ENCODE data around the gene FAM20C. TPM values are rescaled to one million over a fixed set of nuclear protein-coding genes. Genes with fewer than 3 reads are reported as not detected.

Gene FAM20C
- total RNA-seq, 4 donors from 2014 or later, result 41.9 to 87.5 (median 73.6) TPM

DNA sequence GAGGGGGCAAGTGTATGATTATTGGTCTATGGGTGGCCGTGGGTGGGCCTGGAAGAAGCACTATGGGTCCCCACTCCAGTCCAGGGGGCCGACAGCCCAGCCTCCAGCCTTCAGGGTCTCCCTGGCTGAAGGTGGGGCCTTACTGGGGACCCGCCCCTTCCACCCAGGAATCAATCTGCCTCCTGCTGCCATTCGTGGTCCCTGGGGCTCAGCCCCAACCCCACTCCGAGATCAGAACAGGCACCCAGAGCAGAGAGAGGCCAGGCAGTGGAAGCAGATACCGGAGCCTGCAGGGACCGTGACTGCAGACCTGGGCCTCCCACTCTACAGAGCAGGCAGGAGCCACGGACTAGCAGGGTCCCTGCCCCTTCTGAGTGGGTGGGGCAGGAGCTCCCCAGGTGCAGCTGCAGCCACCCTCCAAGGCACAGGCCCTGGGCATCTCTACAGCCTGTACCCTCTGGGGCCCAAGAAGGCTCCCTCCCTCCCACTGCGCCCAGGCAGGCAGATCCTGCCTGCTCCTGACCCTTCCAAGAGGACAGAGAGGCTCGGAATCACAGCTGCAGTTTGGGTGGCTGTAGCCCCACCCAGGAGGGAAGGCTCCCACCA is 84.0 kb downstream of the FAM20C start:
- no peak overlapping the region for H3K4me3 ChIP-seq
- H3K27me3 ChIP-seq, result peaks cover 40% of the 10 kb centered on the region
- ATAC-seq, result no peak
- peaks cover 0 to 20% (median 0%) of the 10 kb centered on the region in 3 donors for H3K9me3 ChIP-seq
- H3K27ac ChIP-seq, result no peak overlapping the region
- TF ChIP-seq POLR2AphosphoS5 (IDR thresholded peaks at IDR 0.05), result no peak
- TF ChIP-seq, protein P1, sequence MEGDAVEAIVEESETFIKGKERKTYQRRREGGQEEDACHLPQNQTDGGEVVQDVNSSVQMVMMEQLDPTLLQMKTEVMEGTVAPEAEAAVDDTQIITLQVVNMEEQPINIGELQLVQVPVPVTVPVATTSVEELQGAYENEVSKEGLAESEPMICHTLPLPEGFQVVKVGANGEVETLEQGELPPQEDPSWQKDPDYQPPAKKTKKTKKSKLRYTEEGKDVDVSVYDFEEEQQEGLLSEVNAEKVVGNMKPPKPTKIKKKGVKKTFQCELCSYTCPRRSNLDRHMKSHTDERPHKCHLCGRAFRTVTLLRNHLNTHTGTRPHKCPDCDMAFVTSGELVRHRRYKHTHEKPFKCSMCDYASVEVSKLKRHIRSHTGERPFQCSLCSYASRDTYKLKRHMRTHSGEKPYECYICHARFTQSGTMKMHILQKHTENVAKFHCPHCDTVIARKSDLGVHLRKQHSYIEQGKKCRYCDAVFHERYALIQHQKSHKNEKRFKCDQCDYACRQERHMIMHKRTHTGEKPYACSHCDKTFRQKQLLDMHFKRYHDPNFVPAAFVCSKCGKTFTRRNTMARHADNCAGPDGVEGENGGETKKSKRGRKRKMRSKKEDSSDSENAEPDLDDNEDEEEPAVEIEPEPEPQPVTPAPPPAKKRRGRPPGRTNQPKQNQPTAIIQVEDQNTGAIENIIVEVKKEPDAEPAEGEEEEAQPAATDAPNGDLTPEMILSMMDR (IDR thresholded peaks at IDR 0.05), result no peak
- TF ChIP-seq POLR2A (IDR thresholded peaks at IDR 0.05), result no peak
- no peak for TF ChIP-seq EP300 (IDR thresholded peaks at IDR 0.05)
- no peaks in the 10 kb centered on the region for H3K4me1 ChIP-seq
- 92% methylated on average over 4 of the region's 10 CpGs; no CpG with 5 or more reads in 1 of the 2 donors for WGBS, 2 donors (ENCODE audit: low coverage in 1 of 2)
- H3K36me3 ChIP-seq, result no peaks in the 10 kb centered on the region

DNA sequence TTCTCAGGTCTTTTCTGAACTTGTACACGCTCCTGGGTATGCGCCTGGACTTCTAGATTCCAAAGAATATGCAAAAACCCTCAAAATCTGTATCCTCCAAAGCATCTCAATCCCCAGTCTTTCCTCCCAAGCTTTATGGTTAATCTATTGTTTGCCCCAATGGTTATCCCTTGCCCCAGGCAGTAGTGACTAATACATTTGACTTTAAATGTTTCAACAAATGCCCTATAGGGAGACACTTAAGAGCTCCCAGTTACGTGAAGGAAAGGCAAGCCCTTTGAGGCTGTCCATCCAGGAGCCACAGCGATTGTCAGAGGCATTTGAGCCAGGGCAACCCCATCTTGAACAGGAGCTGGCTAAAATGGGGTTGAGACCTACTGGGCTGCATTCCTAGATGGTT is 84.9 kb downstream of the FAM20C start:
- no peak overlapping the region for H3K4me3 ChIP-seq
- 81% methylated on average over 3 of the region's 4 CpGs; no CpG with 5 or more reads in 1 of the 2 donors for WGBS, 2 donors (ENCODE audit: low coverage in 1 of 2)
- TF ChIP-seq POLR2AphosphoS5 (IDR thresholded peaks at IDR 0.05) (no peak), POLR2A (IDR thresholded peaks at IDR 0.05) (no peak), EP300 (IDR thresholded peaks at IDR 0.05) (no peak)
- TF ChIP-seq, protein P1 (IDR thresholded peaks at IDR 0.05), result no peak
- no peak for ATAC-seq
- H3K36me3 ChIP-seq, result no peaks in the 10 kb centered on the region
- peaks cover 0 to 20% (median 0%) of the 10 kb centered on the region in 3 donors for H3K9me3 ChIP-seq
- H3K27ac ChIP-seq, result no peak overlapping the region
- H3K27me3 ChIP-seq, result peaks cover 39% of the 10 kb centered on the region
- no peaks in the 10 kb centered on the region for H3K4me1 ChIP-seq

DNA sequence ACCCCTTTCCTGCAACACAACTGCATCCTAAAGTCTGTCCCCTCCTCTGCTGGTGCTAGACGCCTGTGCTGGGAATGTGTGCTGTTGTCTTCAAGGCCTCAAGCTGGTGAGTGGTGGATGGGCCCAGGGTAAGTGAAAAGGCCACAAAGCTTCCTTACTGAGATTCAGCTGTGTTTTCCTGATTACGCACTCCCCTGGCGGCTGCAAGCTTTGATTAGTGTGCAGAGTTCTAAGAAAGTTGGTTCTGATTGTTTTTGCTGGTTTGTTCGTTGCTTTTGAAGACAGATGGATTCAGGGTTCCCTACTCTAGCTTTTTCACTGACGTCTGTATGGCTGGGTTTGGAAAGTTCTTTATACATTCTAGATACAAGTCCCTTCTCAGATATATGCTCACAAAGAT is 85.7 kb downstream of the FAM20C start:
- H3K9me3 ChIP-seq, result peaks cover 0 to 13% (median 0%) of the 10 kb centered on the region in 3 donors
- H3K27me3 ChIP-seq, result peaks cover 37% of the 10 kb centered on the region
- 64 to 88% methylated on average over 4 to 5 of the region's 5 CpGs for WGBS, 2 donors (ENCODE audit: low coverage in 1 of 2)
- H3K4me1 ChIP-seq, result no peaks in the 10 kb centered on the region
- no peak overlapping the region for H3K27ac ChIP-seq
- no peak overlapping the region for H3K4me3 ChIP-seq
- no peaks in the 10 kb centered on the region for H3K36me3 ChIP-seq
- TF ChIP-seq EP300 (IDR thresholded peaks at IDR 0.05) (no peak), POLR2A (IDR thresholded peaks at IDR 0.05) (no peak), POLR2AphosphoS5 (IDR thresholded peaks at IDR 0.05) (no peak)
- TF ChIP-seq, protein P1 (IDR thresholded peaks at IDR 0.05), result no peak
- ATAC-seq, result no peak

DNA sequence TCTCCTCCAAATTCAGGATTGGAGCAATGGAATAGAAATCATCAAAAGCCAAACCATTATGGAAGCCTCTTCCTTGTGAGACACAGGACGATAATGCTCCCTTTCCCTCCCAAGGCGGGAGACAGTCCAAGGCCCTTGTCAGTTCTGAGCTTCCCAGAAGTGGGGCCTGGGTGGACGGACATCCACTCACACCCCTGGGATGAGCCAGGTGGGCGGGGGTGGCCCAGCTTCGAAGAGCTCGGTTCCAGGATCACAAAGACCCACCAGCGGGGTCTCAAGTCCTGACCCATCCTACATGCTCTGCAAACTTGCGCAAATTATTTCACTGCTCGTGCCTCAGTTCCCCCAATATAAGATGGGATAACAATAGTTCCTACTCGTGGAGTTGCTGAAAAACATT is 87.5 kb downstream of the FAM20C start:
- TF ChIP-seq EP300 (IDR thresholded peaks at IDR 0.05) (no peak), POLR2A (IDR thresholded peaks at IDR 0.05) (no peak)
- Histone ChIP-seq H3K9me3 (no peaks in the 10 kb centered on the region), H3K36me3 (no peaks in the 10 kb centered on the region), H3K4me1 (no peaks in the 10 kb centered on the region), H3K4me3 (no peak overlapping the region), H3K27ac (no peak overlapping the region), H3K27me3 (peaks cover 41% of the 10 kb centered on the region)
- no peak for ATAC-seq
- WGBS, 2 donors (ENCODE audit: low coverage in 1 of 2), result 64% methylated on average over 2 of the region's 10 CpGs; no CpG with 5 or more reads in 1 of the 2 donors

DNA sequence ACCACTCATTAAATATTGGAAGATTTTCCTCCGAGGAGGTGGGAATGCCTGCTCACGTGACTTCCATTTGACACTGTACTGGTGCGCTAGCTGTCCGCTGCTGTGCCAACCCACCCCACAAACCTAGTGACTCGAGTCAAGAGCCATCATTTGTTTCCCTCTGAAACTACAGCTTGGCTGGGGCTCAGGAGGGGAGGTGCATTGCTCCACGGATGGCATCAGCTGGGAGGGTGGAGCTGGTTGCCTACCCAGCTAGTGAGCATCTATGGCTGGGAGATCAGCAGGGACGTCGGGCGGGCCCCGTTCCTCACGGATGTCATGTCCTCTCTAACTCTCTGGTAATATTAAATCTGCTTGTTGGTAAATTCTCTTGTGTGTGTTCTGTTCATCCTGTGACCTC is 88.1 kb downstream of the FAM20C start:
- WGBS, 2 donors (ENCODE audit: low coverage in 1 of 2), result 73% methylated on average over 4 of the region's 11 CpGs; no CpG with 5 or more reads in 1 of the 2 donors
- TF ChIP-seq POLR2A (IDR thresholded peaks at IDR 0.05), result no peak
- TF ChIP-seq EP300 (IDR thresholded peaks at IDR 0.05), result no peak
- TF ChIP-seq, protein P1 (IDR thresholded peaks at IDR 0.05), result no peak
- TF ChIP-seq POLR2AphosphoS5 (IDR thresholded peaks at IDR 0.05), result no peak
- H3K36me3 ChIP-seq, result no peaks in the 10 kb centered on the region
- ATAC-seq, result no peak
- H3K4me3 ChIP-seq, result no peak overlapping the region
- H3K27ac ChIP-seq, result no peak overlapping the region
- H3K9me3 ChIP-seq, result no peaks in the 10 kb centered on the region
- H3K27me3 ChIP-seq, result peaks cover 46% of the 10 kb centered on the region
- no peaks in the 10 kb centered on the region for H3K4me1 ChIP-seq

Measured in gastroesophageal sphincter (tissue), 4 donors.